CD4-positive, alpha-beta memory T cell (primary cell): ENCODE measurements around the gene MUC3A. TPM values are rescaled to one million over a fixed set of nuclear protein-coding genes. Genes with fewer than 3 reads are reported as not detected.
"Not testable (repeated sequence)": the region's sequence is repeated elsewhere in the genome, so short reads cannot be mapped to it uniquely, and the experiment has no call there.

ENCODE experiments used
- CTCF ChIA-PET: fragments of 350-600 bp; sonication (Branson Sonifier 250); formaldehyde crosslinking; loops from one replicate; lab custom pipeline; 2021; ENCODE audit warnings: inconsistent platforms; ENCODE audit not compliant: partially characterized antibody; lab: Charles Lee
- POLR2A ChIA-PET: fragments of 350-600 bp; sonication (Branson Sonifier 250); formaldehyde crosslinking; loops from one replicate; lab custom pipeline; 2021; ENCODE audit not compliant: partially characterized antibody; lab: Charles Lee
- DNase-seq, 5 donors: peaks; one replicate each; pipeline versions ENCODE4 v3.0.0 to v3.0.0-alpha.2; 2020 to 2022; ENCODE audit warnings: mixed read lengths in 1 of 5
- H3K27ac ChIP-seq: one replicate; pipeline ENCODE4 v1.7.0; 2013; ENCODE audit warnings: low read depth, low read length
- H3K27me3 ChIP-seq: 2 replicates; pipeline ENCODE4 v1.7.0; 2013; ENCODE audit warnings: mild to moderate bottlenecking, low read length, moderate library complexity; ENCODE audit not compliant: insufficient read depth
- H3K36me3 ChIP-seq: 2 replicates; pipeline ENCODE4 v1.7.0; 2013; ENCODE audit warnings: mild to moderate bottlenecking, low read length, moderate library complexity; ENCODE audit not compliant: insufficient read depth
- H3K4me1 ChIP-seq: 2 replicates; pipeline ENCODE4 v1.7.0; 2013; ENCODE audit warnings: mild to moderate bottlenecking, low read length, moderate library complexity; ENCODE audit not compliant: insufficient read depth
- H3K4me3 ChIP-seq, 2 donors: one replicate each; pipeline ENCODE4 v1.7.0; 2013; ENCODE audit warnings: low read length in 2 of 2, mild to moderate bottlenecking in 1 of 2
- H3K9me3 ChIP-seq, 2 donors: one replicate each; pipeline ENCODE4 v1.7.0; 2013; ENCODE audit warnings: low read length in 2 of 2, control low read depth in 1 of 2; ENCODE audit not compliant: control insufficient read depth in 1 of 2
- H3K27ac Mint-ChIP-seq, 7 donors: one replicate each; pipeline ENCODE4 v1.8.0; 2020 to 2021; ENCODE audit warnings: mixed read lengths in 7 of 7, mild to moderate bottlenecking in 6 of 7, inconsistent platforms in 3 of 7, moderate library complexity in 3 of 7
- H3K27me3 Mint-ChIP-seq, 2 donors: one replicate each; pipeline ENCODE4 v1.8.0; 2020 to 2021; ENCODE audit warnings: mixed read lengths in 2 of 2
- H3K36me3 Mint-ChIP-seq, 2 donors: one replicate each; pipeline ENCODE4 v1.8.0; 2020 to 2021; ENCODE audit warnings: mixed read lengths in 2 of 2, inconsistent platforms in 1 of 2, mild to moderate bottlenecking in 1 of 2
- H3K4me1 Mint-ChIP-seq, 4 donors: one replicate each; pipeline ENCODE4 v1.8.0; 2020 to 2021; ENCODE audit warnings: mixed read lengths in 4 of 4, mild to moderate bottlenecking in 1 of 4
- H3K4me3 Mint-ChIP-seq, 8 donors: one replicate each; pipeline ENCODE4 v1.8.0; 2020 to 2021; ENCODE audit warnings: mixed read lengths in 8 of 8, mild to moderate bottlenecking in 7 of 8, moderate library complexity in 6 of 8, inconsistent platforms in 3 of 8
- H3K9me3 Mint-ChIP-seq, 8 donors: one replicate each; pipeline ENCODE4 v1.8.0; 2020 to 2021; ENCODE audit warnings: mixed read lengths in 8 of 8, mild to moderate bottlenecking in 5 of 8, inconsistent platforms in 3 of 8, moderate library complexity in 1 of 8
- intact Hi-C: fragments of 100-400 bp; cut with micrococcal nuclease; formaldehyde crosslinking; loops from one replicate; pipeline ENCODE4 v1.15.1; 2023
- polyA plus RNA-seq, 2 donors: library from polyadenylated mRNA; unstranded; fragments of 300-500 nt; fragmentation: Illumina TruSeq; gene quantifications; one replicate each; pipeline ENCODE4 v1.2.3, GENCODE V29; 2021
- total RNA-seq, 2 experiments: library from RNA; stranded (reverse); gene quantifications; one replicate each; pipeline ENCODE4 v1.2.3, GENCODE V29; 2021

The MUC3A gene
- total and polyA plus RNA-seq, 4 experiments from 2014 or later: not detected

DNA sequence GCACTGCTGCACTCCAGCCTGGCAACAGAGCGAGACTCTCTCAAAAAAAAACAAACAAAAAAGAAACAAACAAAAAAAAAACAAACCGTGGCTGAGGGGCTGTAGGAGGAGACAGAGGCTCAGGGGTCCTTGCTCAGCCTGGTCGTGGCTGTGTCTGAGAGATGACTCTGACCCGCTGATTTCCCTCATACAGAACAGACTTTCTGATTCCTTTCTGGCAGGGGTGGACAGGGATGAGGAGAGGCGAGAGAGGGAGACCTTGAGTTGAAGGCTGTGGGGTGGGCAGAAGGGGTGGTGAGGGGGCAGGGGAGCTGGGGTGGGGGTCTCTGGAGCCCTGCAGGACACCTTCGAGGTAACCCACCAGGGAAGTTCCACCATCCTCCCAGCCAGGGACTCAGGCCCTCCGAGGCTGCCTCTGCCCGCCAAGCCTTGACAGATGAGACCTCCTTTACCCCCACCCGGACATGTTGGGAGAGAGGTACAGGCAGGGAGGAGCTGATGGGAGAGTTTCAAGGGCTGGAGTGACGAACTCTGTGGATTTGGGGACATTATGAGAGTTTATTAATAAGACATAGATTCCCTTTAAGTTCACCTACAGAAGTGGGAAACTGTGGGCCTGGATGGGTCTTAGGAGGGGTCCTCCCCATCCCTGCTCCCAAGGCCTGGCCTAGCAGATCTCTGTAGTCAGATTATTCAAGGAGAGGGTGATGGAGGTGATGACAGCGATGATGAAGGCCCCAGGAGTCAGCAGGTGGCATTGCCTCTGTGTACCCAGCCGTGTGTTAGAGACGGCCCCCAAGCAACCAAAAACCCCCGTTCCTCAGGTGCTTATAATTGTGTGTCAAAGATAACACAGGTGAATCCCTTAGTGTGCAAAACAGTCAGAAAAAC lies 22.0 kb downstream of the MUC3A start:
- no peak overlapping the region for H3K27ac Mint-ChIP-seq
- no peak overlapping the region for H3K4me3 Mint-ChIP-seq
- H3K4me3 ChIP-seq: no peak overlapping the region
- CTCF ChIA-PET: interaction anchor here (0.6 kb wide), 1 partner anchor 108 kb away, joined by 3 read pairs; no protein-coding TSS in a partner anchor
- peaks cover 7% of the 10 kb centered on the region for H3K4me1 ChIP-seq
- no peak overlapping the region for H3K27ac ChIP-seq
- peaks cover 7 to 24% (median 9%) of the 10 kb centered on the region in 4 donors for H3K4me1 Mint-ChIP-seq
- H3K9me3 ChIP-seq: no peaks in the 10 kb centered on the region
- H3K27me3 ChIP-seq: peaks cover 20% of the 10 kb centered on the region
- no peaks in the 10 kb centered on the region for H3K36me3 Mint-ChIP-seq
- peaks cover 20 to 39% of the 10 kb centered on the region in 2 donors for H3K27me3 Mint-ChIP-seq
- POLR2A ChIA-PET: no interaction called here
- H3K9me3 Mint-ChIP-seq: peaks cover 0 to 15% (median 8%) of the 10 kb centered on the region in 8 donors
- no peaks in the 10 kb centered on the region for H3K36me3 ChIP-seq
- no peak for DNase-seq
- intact Hi-C loops: no loop called here

DNA sequence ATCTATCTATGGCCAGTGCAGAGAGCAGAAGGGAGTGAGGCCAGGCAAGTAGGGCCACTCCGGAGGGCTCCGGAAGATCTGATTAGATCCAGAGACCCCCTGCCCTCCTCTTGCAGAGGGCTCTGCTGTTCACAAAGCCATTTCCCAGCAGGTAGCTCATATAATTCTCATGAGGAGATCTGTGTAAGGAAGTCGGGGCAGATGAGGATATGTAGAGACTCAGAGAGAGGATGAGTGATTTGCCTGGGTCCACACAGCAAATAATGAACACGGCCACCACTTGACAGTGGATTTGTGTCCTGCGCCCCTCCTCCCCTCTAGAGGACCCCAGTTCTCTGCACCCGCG lies 22.6 kb downstream of the MUC3A start:
- no peak overlapping the region for H3K27ac Mint-ChIP-seq
- H3K4me1 Mint-ChIP-seq: peaks cover 4 to 18% (median 6%) of the 10 kb centered on the region in 4 donors
- H3K27me3 Mint-ChIP-seq: peaks cover 15 to 34% of the 10 kb centered on the region in 2 donors
- ChIA-PET POLR2A (no interaction called here), CTCF (no interaction called here)
- Histone ChIP-seq H3K27me3 (peaks cover 13% of the 10 kb centered on the region), H3K27ac (no peak overlapping the region), H3K4me3 (no peak overlapping the region), H3K9me3 (no peaks in the 10 kb centered on the region), H3K36me3 (no peaks in the 10 kb centered on the region), H3K4me1 (peaks cover 1% of the 10 kb centered on the region)
- intact Hi-C loops: no loop called here
- no peak for DNase-seq
- H3K4me3 Mint-ChIP-seq: no peak overlapping the region
- H3K9me3 Mint-ChIP-seq: peaks cover 0 to 15% (median 8%) of the 10 kb centered on the region in 8 donors
- no peaks in the 10 kb centered on the region for H3K36me3 Mint-ChIP-seq

DNA sequence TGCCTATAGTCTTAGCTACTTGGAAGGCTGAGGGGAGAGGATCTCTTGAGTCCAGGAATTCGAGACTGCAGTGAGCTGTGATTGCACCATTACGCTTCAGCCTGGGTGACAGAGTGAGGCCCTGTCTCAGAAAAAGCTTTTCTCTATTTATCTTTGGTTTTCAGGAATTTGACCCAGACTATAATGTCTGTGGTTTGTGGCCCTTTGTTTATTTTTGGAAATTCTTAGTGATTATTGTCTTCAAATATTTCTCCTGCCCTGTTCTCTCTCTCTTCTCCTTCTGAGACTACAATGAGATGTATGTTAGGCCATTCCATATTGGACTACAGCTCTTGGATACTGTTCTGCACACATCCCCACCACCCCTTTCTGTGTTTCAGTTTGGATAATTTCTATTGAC lies 24.7 kb downstream of the MUC3A start:
- DNase-seq: no peak
- intact Hi-C loops: no loop called here
- no peaks in the 10 kb centered on the region for H3K27me3 ChIP-seq
- Mint-ChIP-seq H3K27ac (no peak overlapping the region), H3K4me1 (peaks cover 0 to 5% (median 0%) of the 10 kb centered on the region in 4 donors), H3K27me3 (peaks cover 2 to 16% of the 10 kb centered on the region in 2 donors), H3K4me3 (no peak overlapping the region), H3K9me3 (peaks cover 0 to 15% (median 8%) of the 10 kb centered on the region in 8 donors), H3K36me3 (no peaks in the 10 kb centered on the region)
- no peak overlapping the region for H3K4me3 ChIP-seq
- H3K36me3 ChIP-seq: no peaks in the 10 kb centered on the region
- H3K9me3 ChIP-seq: no peaks in the 10 kb centered on the region
- H3K4me1 ChIP-seq: no peaks in the 10 kb centered on the region
- no peak overlapping the region for H3K27ac ChIP-seq
- ChIA-PET POLR2A (no interaction called here), CTCF (interaction anchor here (1.3 kb wide), 1 partner anchor 8 kb away, joined by 4 read pairs; no protein-coding TSS in a partner anchor)

DNA sequence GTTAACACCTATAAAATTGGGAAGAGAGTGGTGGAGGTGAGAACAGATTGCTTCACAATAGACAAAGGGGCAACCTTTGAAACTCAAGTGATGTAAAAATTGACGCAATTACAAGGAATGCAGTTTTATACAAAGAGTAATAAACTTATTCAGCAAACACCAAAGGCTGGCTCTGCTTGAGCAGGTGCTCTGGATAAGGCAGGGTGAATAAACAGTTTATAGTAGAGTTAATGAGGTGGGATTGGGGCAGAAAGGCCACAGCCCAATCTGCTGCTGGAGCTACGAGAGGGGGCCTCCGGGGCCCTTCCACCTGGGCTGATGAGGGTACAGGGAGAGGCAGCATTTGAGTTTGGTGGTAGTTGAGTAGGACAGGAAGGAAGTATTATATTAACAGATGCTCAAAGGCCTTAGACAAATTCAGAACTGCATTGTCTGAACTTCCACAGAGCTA lies 26.1 kb downstream of the MUC3A start:
- Histone ChIP-seq H3K4me1 (no peaks in the 10 kb centered on the region), H3K27ac (no peak overlapping the region), H3K4me3 (no peak overlapping the region), H3K27me3 (no peaks in the 10 kb centered on the region), H3K36me3 (no peaks in the 10 kb centered on the region), H3K9me3 (no peaks in the 10 kb centered on the region)
- DNase-seq: no peak
- Mint-ChIP-seq H3K4me3 (no peak overlapping the region), H3K4me1 (no peaks in the 10 kb centered on the region), H3K27me3 (peaks cover 2 to 12% of the 10 kb centered on the region in 2 donors), H3K36me3 (no peaks in the 10 kb centered on the region), H3K9me3 (peaks cover 0 to 15% (median 8%) of the 10 kb centered on the region in 8 donors), H3K27ac (no peak overlapping the region)
- intact Hi-C loops: no loop called here
- POLR2A ChIA-PET: no interaction called here
- CTCF ChIA-PET: interaction anchor here (1.3 kb wide), 1 partner anchor 10 kb away, joined by 4 read pairs; no protein-coding TSS in a partner anchor

DNA sequence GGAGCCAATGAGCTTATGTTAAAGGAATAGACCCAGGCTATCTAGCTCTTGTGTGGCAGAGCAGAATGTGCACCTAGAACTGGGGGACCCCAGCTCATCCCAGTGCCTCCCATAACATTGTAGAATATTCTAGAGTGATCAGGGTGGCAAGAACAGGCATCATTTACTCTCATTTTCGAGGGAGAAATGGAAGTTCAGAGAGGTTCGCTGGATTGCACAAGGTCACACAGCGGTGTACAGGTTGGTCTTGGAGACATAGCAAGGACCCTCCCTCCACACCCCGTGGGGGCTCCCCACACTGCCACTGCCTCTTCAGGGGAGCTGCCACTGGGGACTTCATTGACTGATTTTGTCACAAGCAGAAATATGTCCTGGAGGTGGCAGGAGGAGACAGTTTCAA lies 29.0 kb downstream of the MUC3A start:
- H3K36me3 ChIP-seq: no peaks in the 10 kb centered on the region
- no peaks in the 10 kb centered on the region for H3K4me1 ChIP-seq
- peaks cover 0 to 12% (median 6%) of the 10 kb centered on the region in 8 donors for H3K9me3 Mint-ChIP-seq
- no peak overlapping the region for H3K4me3 ChIP-seq
- H3K36me3 Mint-ChIP-seq: no peaks in the 10 kb centered on the region
- POLR2A ChIA-PET: no interaction called here
- no peaks in the 10 kb centered on the region for H3K9me3 ChIP-seq
- CTCF ChIA-PET: no interaction called here
- intact Hi-C loops: no loop called here
- no peaks in the 10 kb centered on the region for H3K4me1 Mint-ChIP-seq
- H3K4me3 Mint-ChIP-seq: no peak overlapping the region
- H3K27me3 ChIP-seq: no peaks in the 10 kb centered on the region
- H3K27me3 Mint-ChIP-seq: peaks cover 2 to 6% of the 10 kb centered on the region in 2 donors
- no peak overlapping the region for H3K27ac ChIP-seq
- H3K27ac Mint-ChIP-seq: peak overlapping the region in 1 of 7 donors; percentile 13
- DNase-seq: no peak

DNA sequence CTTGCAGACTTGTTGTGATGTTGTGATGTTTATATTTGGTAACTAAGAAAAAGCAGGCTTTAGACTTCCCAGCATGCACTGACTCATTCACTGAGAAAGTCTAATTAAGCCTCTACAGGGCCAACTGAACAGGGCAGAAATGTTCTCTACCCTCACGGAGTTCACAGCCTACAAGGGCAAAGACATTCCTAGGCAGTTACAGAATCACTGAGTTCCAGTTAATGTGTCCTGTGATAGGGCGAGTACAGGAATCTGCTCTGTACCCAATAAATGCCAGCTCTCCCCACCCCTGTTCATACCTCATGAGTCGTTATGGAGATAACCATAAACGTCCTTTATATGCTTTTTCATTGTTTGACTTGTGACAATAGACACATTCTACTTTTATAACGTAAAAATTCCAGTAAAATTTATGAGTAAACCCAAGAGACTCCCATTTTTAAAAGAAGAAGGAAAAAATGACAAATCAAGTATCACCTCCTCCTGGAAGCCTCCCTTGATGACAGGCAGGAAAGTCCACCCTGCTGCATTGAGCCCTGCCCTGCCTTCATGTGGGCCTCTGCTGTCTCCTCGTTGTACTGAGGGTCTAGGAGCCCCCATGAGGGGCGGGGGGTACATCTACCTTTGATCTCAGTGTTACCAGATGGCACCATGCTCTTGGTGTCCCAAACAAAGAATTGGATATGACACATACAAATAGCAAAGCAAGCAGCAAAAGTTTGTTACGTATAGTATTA lies 34.3 kb downstream of the MUC3A start:
- Mint-ChIP-seq H3K27ac (no peak overlapping the region), H3K9me3 (no peaks in the 10 kb centered on the region), H3K4me3 (no peak overlapping the region)

DNA sequence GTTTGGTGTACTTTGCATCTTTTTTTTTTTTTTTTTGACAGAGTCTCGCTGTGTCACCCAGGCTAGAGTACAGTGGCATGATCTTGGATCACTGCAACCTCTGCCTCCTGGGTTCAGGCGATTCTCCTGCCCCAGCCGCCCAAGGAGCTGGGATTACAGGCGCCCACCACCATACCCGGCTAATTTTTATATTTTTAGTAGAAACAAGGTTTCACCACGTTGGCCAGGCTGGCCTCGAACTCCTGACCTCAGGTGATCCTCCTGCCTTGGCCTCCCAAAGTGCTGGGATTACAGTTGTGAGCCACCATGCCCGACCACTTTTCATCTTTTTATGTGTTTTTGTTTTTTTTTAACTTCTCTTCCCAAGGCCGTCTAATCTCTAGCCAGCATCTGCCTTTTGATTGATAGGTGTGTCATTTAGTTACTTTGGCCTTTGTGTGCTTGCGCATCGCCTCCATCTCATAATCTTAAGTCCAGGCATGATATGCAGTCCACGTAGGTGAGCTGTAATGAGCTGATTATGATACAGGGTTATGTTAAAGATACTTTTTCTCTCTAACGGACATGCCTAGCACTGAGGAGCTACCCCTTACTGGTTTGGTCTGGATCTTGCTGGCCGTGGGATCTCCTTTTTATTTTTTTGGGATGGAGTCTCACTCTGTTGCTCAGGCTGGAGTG lies 35.0 kb downstream of the MUC3A start:
- H3K4me1 Mint-ChIP-seq, intact Hi-C loops, H3K27ac Mint-ChIP-seq, H3K36me3 ChIP-seq, DNase-seq, H3K9me3 Mint-ChIP-seq, CTCF ChIA-PET, H3K27ac ChIP-seq, H3K27me3 Mint-ChIP-seq, H3K4me3 ChIP-seq, H3K36me3 Mint-ChIP-seq, H3K9me3 ChIP-seq, H3K27me3 ChIP-seq, POLR2A ChIA-PET, H3K4me1 ChIP-seq, H3K4me3 Mint-ChIP-seq: not testable (repeated sequence)

More for the DNA sequence above, 34.3 kb downstream of the MUC3A start:
- Histone ChIP-seq H3K27me3 (no peaks in the 10 kb centered on the region), H3K27ac (no peak overlapping the region), H3K4me1 (no peaks in the 10 kb centered on the region), H3K4me3 (no peak overlapping the region), H3K36me3 (no peaks in the 10 kb centered on the region), H3K9me3 (no peaks in the 10 kb centered on the region)
- Mint-ChIP-seq H3K36me3 (peaks cover 0 to 3% of the 10 kb centered on the region in 2 donors), H3K27me3 (peaks cover 0 to 2% of the 10 kb centered on the region in 2 donors), H3K4me1 (no peaks in the 10 kb centered on the region)
- CTCF ChIA-PET: no interaction called here
- POLR2A ChIA-PET: no interaction called here
- no peak for DNase-seq
- intact Hi-C loops: no loop called here
